GM19438 (cell line): ENCODE results near the gene FAM24B.
A peak's percentile ranks its signal among the peaks of the same experiment; 100 is the strongest.
"Not testable (repeated sequence)": the region's sequence is repeated elsewhere in the genome, so short reads cannot be mapped to it uniquely, and the experiment has no call there.

ENCODE experiments used
- ATAC-seq: cut with Tn5 transposase; IDR thresholded peaks from one replicate; pipeline ENCODE4 v1.9.1; 2021; ENCODE audit warnings: low read depth; ENCODE audit not compliant: unreplicated experiment

The FAM24B gene

GRCh38 chr10:122879339-122880273, at the start of gene FAM24B:
TSS of gene FAM24B (minus strand) at chr10:122879581. CDS start at chr10:122850515, 29,066 bp downstream.
- ATAC-seq, result peak; percentile 91

DNA sequence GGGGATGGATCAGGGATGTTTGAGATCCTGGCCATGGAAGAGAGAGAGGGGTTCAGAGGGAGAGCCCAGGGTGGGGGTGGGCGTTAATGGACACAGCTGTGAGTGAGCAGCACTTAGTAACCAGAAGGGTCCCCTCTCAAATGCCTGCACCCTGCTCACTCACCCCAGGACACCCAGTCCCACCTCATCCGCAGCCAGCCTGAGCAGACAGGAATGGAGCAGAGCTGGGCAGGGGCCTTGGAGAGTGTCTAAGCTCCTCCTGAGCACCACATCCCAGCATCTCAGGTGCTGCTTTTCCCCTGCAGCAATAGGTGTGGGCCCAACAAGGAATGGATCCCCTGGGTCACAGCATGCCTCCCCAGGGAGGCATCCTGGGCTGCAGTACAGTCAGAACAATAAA, 36.3 kb upstream of the FAM24B start:
- ATAC-seq, result no peak

DNA sequence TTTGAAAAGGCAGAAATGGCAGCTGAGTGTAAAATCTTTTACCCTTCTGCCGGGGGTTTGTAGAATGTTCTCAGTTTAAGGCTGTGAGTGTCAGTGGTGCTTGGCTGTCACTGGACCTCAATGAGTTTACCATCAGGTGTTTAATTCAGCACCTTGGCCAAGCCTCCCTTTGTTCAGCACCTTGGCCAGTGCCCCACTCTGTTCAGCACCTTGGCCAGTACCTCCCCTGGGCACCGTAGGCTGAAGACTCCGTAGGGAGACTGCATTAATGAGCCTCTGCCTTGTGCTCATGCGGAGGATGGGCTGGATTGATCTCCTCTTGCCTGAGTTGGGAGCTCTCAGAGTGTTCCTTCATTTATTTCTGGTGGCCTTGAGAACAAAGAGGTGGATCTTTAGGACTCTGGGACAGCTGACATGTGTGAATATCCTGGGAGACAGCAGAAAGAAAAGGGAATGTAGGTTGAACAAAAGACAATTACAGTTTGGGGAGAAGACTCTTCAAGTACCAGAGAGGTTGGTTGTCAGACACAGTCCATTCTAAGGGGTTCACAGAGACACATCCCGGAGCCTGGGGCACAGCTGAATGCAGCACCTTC, 32.6 kb upstream of the FAM24B start:
- ATAC-seq, result no peak

DNA sequence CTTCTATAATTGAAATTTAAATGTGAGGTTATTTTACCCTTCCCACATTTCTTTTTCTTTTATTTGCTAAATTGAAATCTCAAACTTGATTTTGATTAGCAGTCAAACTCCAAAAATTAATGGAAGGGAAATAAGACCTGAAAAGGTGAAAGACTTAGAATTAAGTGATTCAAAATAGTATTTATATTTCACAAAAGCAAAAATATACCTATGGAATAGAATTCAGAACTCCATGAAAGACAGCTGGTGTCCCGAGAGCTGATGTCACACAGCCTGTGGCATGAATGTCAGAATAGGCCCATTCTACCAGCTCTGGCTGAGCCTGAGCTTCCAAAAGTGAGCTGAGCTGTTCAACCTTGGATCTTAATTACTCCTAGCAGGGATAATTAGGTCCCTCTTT, 30.9 kb upstream of the FAM24B start, which contains the start of gene FAM24A:
TSS of gene FAM24A (plus strand) at position 301 of the 400 bp plus-strand sequence. CDS start 1,025 bp downstream, outside the sequence.
- ATAC-seq, result no peak

- ATAC-seq, result not testable (repeated sequence)
Observed at GRCh38 chr10:122903861-122904260, 24.5 kb upstream of the FAM24B start.

GRCh38 chr10:122894261-122894944, 15.0 kb upstream of the FAM24B start:
- no peak for ATAC-seq

- no peak for ATAC-seq
Observed at GRCh38 chr10:122884166-122884565, 4.8 kb upstream of the FAM24B start.

- no peak for ATAC-seq
Observed at GRCh38 chr10:122882766-122883165, 3.4 kb upstream of the FAM24B start.

GRCh38 chr10:122878799-122879338, 512 bp downstream of the FAM24B start:
- ATAC-seq, result peak; percentile 20

DNA sequence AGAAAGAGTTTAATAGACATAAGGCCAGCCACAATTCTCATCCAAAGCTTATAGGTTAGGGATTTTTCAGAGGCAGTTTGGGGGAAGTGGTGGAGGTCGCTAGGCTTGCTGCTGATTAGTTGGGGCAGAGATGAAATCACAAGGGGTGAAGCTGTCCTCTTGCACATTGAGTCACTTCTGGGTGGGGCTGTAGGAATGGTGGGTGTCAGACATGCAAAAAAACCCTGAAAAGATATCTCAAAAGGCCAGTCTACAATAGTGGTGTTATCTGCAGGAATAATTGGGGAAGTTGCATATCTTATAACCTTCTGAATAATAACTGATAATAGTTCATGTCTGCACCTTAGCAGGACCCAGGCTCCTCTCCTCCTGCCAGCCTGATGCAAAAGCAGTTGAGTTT, 2.1 kb downstream of the FAM24B start:
- no peak for ATAC-seq

- no peak for ATAC-seq
Observed at GRCh38 chr10:122876467-122876855, 2.9 kb downstream of the FAM24B start.

- ATAC-seq, result no peak
Observed at GRCh38 chr10:122875843-122876466, 3.4 kb downstream of the FAM24B start.

- ATAC-seq, result not testable (repeated sequence)
Observed at GRCh38 chr10:122871947-122872346, 7.4 kb downstream of the FAM24B start.

- ATAC-seq, result not testable (repeated sequence)
Observed at GRCh38 chr10:122868768-122869167, 10.6 kb downstream of the FAM24B start.

GRCh38 chr10:122866757-122867482, 12.5 kb downstream of the FAM24B start:
- not testable (repeated sequence) for ATAC-seq

- no peak for ATAC-seq
Observed at GRCh38 chr10:122864901-122865300, 14.5 kb downstream of the FAM24B start.

GRCh38 chr10:122864194-122864592, 15.2 kb downstream of the FAM24B start:
- no peak for ATAC-seq

DNA sequence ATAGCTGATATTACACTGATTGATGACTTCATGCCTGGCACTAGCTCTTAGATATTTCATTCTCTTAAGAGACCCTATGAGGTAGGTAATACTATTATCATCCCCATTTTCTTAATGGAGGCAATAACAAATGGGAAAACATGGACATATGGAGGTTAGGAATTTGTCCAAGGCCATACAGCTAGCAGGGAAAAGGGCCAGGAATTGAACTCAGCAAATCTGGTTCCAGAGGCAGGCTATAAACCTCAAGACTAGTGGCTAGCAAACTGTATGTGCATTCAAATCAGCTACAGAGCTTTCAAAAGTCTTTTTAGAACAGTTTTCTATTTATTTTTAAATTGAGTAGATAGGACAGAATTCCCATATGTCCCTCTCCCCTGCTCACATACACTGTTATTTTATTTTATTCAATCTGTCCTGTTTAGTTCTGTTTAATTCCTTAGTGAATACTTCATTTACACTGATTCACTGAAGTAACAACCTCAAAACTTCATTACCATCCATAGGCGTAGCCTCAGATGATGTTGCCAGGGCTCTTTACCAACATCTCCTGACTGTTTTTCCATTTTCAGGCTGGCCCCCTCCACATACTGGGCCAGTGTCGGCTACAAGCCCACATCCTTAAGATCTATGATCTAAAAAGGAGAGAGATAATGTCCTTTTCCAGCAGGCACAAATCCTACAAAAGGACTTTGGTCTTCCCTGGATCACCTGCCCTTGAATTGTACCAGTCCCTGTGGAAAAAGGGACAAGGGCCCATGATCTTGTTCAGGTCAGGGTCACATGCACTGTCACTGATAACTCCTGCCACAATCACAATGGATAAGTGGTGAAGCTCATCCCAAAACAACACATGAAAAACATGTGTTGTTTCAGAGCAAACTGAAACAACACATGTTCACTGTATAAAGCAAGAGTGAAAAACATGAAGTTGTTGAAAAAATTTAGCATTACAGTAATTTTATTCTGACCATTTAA, 15.9 kb downstream of the FAM24B start:
- no peak for ATAC-seq
